Measurements from ENCODE around the gene PLXNA4.
A peak's percentile ranks its signal among the peaks of the same experiment; 100 is the strongest.

PLXNA4 gene

DNA sequence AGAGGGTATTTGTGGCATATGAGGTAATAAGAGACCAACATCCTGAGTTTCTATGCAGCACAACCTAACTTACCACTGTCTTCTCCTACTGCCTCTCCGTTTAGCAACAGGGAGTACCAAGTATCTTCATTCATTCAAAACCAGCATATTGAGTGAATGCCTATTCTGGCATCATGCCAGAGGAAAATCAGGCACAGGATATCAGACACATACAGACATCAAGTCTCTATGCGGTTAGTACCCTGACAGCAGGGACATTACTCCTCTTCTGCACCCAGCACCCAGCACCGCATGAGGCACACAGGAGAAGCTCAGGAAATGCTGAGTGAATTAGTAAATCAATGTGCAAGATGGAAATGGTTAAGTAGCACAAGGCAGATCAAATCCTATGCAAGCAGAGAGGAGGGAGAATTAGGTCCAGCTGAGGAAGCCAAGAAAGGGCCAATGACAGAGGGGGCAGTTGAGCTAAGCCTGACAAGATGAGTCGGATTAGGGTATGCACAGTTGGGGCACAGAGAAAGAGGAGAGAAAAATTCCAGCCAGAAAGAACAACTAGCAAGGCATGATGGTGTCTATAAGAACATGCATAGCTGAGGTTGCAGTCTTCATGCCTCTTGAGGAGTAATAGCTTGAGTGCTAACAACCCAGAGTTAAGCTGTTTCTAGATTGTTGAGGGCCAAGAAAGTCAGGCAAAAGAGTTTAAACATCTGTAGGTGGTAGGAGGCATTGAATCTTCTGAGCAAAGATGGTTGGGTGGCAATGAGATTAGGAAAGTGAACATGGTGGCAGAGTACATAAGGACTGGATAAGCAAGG lies 146.0 kb downstream of the PLXNA4 start:
- POLR2A ChIA-PET: no interaction called here
- Histone ChIP-seq H3K4me1 (ENCODE audit: control insufficient read depth, insufficient read depth, low read length) (peaks cover 7% of the 10 kb centered on the region), H3K27ac (ENCODE audit: extremely low read depth, low read depth, low read length) (no peak overlapping the region; the same call in 1 of the 2 replicates), H3K4me3 (ENCODE audit: low read depth, low read length) (no peak overlapping the region), H3K36me3 (ENCODE audit: control insufficient read depth in 2 of 2, insufficient read depth in 1 of 2, low read length in 2 of 2) (no peaks in the 10 kb centered on the region), H3K9me3 (ENCODE audit: control insufficient read depth, insufficient read depth, low read depth, low read length) (no peaks in the 10 kb centered on the region)
- CTCF ChIA-PET: interaction anchor here (1.1 kb wide), 1 partner anchor 150 kb away, joined by 3 read pairs; no protein-coding TSS in a partner anchor
- TF ChIP-seq, protein P1, sequence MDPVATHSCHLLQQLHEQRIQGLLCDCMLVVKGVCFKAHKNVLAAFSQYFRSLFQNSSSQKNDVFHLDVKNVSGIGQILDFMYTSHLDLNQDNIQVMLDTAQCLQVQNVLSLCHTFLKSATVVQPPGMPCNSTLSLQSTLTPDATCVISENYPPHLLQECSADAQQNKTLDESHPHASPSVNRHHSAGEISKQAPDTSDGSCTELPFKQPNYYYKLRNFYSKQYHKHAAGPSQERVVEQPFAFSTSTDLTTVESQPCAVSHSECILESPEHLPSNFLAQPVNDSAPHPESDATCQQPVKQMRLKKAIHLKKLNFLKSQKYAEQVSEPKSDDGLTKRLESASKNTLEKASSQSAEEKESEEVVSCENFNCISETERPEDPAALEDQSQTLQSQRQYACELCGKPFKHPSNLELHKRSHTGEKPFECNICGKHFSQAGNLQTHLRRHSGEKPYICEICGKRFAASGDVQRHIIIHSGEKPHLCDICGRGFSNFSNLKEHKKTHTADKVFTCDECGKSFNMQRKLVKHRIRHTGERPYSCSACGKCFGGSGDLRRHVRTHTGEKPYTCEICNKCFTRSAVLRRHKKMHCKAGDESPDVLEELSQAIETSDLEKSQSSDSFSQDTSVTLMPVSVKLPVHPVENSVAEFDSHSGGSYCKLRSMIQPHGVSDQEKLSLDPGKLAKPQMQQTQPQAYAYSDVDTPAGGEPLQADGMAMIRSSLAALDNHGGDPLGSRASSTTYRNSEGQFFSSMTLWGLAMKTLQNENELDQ (tag by site-specific recombination; IDR thresholded peaks at IDR 0.05; ENCODE audit: low read depth): no peak
- TF ChIP-seq ZNF664 (tag by site-specific recombination; IDR thresholded peaks at IDR 0.05) (no peak), ZBTB8A (tag by site-specific recombination; IDR thresholded peaks at IDR 0.05) (no peak), ZNF223 (tag by site-specific recombination; IDR thresholded peaks at IDR 0.05) (no peak), ZNF776 (tag by site-specific recombination; IDR thresholded peaks at IDR 0.05; ENCODE audit: borderline replicate concordance) (peak; percentile 44; the same call in 1 of the 2 replicates), ZNF549 (tag by site-specific recombination; IDR thresholded peaks at IDR 0.05) (no peak), TCF7L2 (IDR thresholded peaks at IDR 0.05; ENCODE audit: borderline replicate concordance, low read depth, low read length) (no peak), ZNF335 (tag by site-specific recombination; conservative IDR thresholded peaks at IDR 0.05) (0 out of 2 replicates have a peak, but pooled peaks have one; percentile 38), ZNF2 (tag by site-specific recombination; IDR thresholded peaks at IDR 0.05) (peak; percentile 32; the same call in 1 of the 2 replicates), ZNF544 (tag by site-specific recombination; IDR thresholded peaks at IDR 0.05) (0 out of 2 replicates have a peak, but pooled peaks have one; percentile 50), ZNF274 (IDR thresholded peaks at IDR 0.05; ENCODE audit: low read length) (no peak), ZNF274 (tag by site-specific recombination; IDR thresholded peaks at IDR 0.05; ENCODE audit: borderline replicate concordance) (no peak), SP2 (tag by site-specific recombination; IDR thresholded peaks at IDR 0.05) (no peak), ZNF768 (tag by site-specific recombination; IDR thresholded peaks at IDR 0.05) (no peak), RBAK (tag by site-specific recombination; IDR thresholded peaks at IDR 0.05) (no peak), ZNF221 (tag by site-specific recombination; IDR thresholded peaks at IDR 0.05; ENCODE audit: borderline replicate concordance) (no peak), ZNF510 (tag by site-specific recombination; IDR thresholded peaks at IDR 0.05; ENCODE audit: insufficient replicate concordance) (no peak), ZBTB48 (tag by site-specific recombination; IDR thresholded peaks at IDR 0.05) (no peak)
- TF ChIP-seq, protein P2, sequence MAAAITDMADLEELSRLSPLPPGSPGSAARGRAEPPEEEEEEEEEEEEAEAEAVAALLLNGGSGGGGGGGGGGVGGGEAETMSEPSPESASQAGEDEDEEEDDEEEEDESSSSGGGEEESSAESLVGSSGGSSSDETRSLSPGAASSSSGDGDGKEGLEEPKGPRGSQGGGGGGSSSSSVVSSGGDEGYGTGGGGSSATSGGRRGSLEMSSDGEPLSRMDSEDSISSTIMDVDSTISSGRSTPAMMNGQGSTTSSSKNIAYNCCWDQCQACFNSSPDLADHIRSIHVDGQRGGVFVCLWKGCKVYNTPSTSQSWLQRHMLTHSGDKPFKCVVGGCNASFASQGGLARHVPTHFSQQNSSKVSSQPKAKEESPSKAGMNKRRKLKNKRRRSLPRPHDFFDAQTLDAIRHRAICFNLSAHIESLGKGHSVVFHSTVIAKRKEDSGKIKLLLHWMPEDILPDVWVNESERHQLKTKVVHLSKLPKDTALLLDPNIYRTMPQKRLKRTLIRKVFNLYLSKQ (tag by site-specific recombination; IDR thresholded peaks at IDR 0.05; ENCODE audit: borderline replicate concordance): no peak
- TF ChIP-seq, protein P3, sequence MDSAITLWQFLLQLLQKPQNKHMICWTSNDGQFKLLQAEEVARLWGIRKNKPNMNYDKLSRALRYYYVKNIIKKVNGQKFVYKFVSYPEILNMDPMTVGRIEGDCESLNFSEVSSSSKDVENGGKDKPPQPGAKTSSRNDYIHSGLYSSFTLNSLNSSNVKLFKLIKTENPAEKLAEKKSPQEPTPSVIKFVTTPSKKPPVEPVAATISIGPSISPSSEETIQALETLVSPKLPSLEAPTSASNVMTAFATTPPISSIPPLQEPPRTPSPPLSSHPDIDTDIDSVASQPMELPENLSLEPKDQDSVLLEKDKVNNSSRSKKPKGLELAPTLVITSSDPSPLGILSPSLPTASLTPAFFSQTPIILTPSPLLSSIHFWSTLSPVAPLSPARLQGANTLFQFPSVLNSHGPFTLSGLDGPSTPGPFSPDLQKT (IDR thresholded peaks at IDR 0.05; ENCODE audit: borderline replicate concordance, low read depth, low read length): no peak
- TF ChIP-seq, protein P4, sequence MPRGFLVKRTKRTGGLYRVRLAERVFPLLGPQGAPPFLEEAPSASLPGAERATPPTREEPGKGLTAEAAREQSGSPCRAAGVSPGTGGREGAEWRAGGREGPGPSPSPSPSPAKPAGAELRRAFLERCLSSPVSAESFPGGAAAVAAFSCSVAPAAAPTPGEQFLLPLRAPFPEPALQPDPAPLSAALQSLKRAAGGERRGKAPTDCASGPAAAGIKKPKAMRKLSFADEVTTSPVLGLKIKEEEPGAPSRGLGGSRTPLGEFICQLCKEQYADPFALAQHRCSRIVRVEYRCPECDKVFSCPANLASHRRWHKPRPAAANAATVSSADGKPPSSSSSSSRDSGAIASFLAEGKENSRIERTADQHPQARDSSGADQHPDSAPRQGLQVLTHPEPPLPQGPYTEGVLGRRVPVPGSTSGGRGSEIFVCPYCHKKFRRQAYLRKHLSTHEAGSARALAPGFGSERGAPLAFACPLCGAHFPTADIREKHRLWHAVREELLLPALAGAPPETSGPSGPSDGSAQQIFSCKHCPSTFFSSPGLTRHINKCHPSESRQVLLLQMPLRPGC (tag by site-specific recombination; IDR thresholded peaks at IDR 0.05): no peak
- TF ChIP-seq, protein P5, sequence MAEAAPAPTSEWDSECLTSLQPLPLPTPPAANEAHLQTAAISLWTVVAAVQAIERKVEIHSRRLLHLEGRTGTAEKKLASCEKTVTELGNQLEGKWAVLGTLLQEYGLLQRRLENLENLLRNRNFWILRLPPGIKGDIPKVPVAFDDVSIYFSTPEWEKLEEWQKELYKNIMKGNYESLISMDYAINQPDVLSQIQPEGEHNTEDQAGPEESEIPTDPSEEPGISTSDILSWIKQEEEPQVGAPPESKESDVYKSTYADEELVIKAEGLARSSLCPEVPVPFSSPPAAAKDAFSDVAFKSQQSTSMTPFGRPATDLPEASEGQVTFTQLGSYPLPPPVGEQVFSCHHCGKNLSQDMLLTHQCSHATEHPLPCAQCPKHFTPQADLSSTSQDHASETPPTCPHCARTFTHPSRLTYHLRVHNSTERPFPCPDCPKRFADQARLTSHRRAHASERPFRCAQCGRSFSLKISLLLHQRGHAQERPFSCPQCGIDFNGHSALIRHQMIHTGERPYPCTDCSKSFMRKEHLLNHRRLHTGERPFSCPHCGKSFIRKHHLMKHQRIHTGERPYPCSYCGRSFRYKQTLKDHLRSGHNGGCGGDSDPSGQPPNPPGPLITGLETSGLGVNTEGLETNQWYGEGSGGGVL (tag by site-specific recombination; IDR thresholded peaks at IDR 0.05): no peak; the same call in 1 of the 2 replicates
- TF ChIP-seq, protein P6, sequence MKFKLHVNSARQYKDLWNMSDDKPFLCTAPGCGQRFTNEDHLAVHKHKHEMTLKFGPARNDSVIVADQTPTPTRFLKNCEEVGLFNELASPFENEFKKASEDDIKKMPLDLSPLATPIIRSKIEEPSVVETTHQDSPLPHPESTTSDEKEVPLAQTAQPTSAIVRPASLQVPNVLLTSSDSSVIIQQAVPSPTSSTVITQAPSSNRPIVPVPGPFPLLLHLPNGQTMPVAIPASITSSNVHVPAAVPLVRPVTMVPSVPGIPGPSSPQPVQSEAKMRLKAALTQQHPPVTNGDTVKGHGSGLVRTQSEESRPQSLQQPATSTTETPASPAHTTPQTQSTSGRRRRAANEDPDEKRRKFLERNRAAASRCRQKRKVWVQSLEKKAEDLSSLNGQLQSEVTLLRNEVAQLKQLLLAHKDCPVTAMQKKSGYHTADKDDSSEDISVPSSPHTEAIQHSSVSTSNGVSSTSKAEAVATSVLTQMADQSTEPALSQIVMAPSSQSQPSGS (tag by site-specific recombination; IDR thresholded peaks at IDR 0.05; ENCODE audit: low read depth): no peak
- TF ChIP-seq, protein P7, sequence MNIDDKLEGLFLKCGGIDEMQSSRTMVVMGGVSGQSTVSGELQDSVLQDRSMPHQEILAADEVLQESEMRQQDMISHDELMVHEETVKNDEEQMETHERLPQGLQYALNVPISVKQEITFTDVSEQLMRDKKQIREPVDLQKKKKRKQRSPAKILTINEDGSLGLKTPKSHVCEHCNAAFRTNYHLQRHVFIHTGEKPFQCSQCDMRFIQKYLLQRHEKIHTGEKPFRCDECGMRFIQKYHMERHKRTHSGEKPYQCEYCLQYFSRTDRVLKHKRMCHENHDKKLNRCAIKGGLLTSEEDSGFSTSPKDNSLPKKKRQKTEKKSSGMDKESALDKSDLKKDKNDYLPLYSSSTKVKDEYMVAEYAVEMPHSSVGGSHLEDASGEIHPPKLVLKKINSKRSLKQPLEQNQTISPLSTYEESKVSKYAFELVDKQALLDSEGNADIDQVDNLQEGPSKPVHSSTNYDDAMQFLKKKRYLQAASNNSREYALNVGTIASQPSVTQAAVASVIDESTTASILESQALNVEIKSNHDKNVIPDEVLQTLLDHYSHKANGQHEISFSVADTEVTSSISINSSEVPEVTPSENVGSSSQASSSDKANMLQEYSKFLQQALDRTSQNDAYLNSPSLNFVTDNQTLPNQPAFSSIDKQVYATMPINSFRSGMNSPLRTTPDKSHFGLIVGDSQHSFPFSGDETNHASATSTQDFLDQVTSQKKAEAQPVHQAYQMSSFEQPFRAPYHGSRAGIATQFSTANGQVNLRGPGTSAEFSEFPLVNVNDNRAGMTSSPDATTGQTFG (tag by site-specific recombination; IDR thresholded peaks at IDR 0.05; ENCODE audit: borderline replicate concordance): no peak

Data from HEK293 (cell line).